NCI-H1105 (cell line): ENCODE results near the gene MRPS26.
"Not testable (repeated sequence)": the region's sequence is repeated elsewhere in the genome, so short reads cannot be mapped to it uniquely, and the experiment has no call there.

Experiments
- DNase-seq: peaks from one replicate; lab custom pipeline; 2025; lab: John Stamatoyannopoulos, UW

MRPS26 gene

GRCh38 chr20:3042625-3043024 is 3.2 kb upstream of the MRPS26 start:
- DNase-seq = no peak

GRCh38 chr20:3043322-3043721 is 2.5 kb upstream of the MRPS26 start, which contains the start of gene GNRH2:
GNRH2 (plus strand) TSS chr20:3043622; CDS start chr20:3044415, 793 bp downstream.
- DNase-seq = no peak

GRCh38 chr20:3044336-3044965 is 1.4 kb upstream of the MRPS26 start:
- DNase-seq = no peak

DNA sequence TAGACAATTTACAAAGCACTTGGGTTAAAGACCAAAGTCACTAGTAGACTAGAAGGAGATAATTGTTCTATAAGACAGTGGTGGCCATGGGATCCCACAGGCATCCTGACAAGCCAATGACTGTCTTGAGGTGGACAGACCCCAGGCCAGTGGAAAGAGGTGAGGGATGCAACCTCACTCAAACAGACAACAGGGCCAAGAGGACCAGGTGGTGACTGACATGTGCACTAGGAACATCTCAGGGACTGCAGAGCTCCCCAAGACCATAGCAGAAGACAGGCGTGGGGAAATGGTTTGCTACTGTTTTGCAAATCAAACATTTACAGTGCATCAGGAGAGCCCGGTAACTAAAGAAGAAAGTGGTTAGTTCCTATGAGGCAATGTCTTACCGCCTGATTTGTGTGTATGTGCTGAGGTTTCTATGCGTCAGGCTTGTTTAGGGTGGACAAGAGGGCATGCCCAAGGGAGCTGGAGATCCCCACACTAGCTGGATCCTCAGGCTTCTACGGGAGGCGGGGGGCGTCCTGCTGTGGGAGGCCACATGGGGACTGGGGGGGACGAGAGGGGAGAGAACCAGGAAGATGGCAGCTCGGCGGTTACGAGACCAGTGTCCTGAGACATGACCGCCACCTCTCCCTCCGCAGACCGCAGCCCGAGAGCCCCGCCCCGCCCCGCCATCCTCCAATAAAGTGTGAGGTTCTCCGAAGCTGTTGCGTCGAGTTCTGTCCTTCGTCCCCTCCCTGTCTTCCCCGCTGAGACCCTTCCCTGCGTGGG is 623 bp upstream of the MRPS26 start:
- DNase-seq = no peak

DNA sequence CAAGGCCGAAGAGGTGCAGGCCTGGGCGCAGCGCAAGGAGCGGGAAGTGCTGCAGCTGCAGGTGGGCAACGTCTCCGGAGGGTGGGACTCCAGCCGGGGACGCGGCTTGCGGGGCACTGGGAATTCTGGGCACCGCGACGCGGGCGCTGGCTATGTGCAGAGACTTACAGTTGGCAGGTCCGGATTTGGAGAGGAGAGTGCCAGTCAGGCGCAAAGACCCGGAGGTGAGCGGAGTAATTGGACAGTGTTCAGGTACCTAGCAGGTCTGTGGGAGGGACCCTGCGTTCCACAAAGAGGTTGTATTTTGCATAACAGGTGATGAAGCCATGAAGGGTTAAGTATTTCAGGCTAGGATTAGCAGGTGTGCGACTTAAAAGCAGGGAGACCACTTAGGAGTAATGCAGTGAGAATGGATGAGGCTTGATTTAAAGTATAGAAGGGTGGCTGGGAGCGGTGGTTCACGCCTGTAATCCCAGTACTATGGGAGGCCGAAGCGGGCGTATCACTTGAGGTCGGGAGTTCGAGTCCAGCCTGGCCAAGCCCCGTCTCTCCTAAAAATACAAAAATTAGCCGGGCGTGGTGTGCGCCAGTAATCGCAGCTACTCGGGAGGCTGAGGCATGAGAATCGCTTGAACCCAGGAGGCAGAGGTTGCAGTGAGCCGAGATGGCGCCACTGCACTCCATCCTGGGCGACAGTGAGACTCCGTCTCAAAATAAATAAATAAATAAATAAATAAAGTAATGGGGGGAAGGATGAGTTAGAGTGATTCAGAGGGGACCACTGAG is 1.0 kb downstream of the MRPS26 start:
- peak; percentile 81 for DNase-seq

DNA sequence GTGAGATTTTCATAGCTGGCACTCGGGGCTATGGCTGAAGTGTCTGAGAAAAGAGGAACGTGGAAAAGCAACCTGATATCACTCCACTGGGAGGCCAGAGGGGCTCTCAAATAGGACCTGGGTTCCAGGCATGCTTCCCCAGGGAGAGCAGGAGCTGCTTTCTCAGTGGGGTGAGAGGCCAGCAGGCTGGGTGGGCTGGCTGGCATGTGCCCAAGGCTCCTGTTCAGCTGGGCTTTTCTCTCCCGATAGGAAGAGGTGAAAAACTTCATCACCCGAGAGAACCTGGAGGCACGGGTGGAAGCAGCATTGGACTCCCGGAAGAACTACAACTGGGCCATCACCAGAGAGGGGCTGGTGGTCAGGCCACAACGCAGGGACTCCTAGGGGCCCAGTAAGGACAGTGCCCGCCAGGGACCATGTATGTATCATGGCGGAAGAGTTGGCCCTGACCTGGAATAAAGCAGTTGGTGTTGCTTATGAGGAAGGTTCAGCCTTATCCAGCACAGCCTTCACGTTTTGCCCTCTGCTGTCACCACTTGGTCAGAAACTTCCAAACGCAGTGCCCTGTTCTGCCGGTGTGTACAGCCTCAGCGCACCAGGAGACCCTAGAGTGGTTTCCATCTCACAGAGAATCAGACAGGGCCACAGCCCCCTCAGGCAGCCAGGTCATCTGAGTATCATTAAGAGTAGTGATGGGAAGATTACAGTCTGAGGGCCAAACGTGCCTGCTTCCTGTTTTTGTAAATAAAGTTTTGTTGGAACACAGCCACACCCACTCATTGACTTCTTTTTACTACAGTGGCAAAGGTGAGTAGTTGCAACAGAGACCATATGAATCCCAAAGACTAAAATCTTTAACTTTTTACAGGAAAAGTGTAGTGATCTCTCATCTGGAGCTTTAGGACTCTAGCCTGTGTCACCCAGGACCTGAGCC is 1.9 kb downstream of the MRPS26 start:
- DNase-seq = no peak

DNA sequence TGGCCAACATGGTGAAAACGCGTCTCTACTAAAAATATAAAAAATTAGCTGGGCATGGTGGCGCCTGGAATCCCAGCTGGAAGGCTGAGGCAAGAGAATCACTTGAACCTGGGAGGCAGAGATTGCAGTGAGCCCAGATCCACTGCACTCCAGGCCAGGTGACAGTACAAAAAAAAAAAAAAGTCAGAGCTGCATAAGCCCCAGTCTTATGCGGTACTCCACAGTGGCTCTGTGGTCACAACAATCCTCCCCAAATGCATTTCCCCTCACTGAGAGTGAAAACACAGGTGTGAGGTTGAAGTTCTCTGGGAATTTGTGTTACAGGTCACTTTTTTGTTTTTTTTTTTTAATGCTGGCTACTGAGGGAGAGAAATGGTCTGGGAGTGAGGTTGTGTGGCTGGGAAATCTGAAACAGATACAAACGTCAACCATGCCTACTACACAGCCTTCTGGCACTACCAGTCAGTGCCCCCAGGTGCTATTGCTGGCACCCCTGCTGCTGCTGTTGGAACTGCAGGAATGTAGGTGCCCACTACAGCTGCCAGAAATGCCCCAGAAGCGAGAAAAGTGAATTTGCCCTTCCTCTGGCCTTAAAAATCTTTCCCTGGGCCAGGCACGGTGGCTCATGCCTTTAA is 5.7 kb downstream of the MRPS26 start:
- no peak for DNase-seq

DNA sequence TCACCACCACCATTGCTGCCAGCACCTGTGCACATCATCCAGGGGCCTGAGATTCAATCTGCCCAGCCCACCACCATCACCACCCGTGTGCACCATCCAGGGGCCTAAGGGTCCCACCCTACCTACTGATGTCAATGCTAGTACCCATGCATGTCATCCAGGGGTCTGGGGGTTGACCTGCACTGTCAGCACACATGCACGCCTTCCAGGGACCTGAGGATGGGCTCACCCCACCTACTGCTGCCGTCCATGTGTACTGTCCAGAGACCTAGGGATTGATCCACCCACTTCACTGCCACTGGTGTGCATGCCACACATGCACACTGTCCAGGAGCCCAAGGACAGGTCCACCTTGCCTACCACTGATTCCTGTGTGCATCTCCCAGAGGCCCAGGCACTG is 13.6 kb downstream of the MRPS26 start:
- DNase-seq = no peak

GRCh38 chr20:3064119-3064518 is 18.3 kb downstream of the MRPS26 start:
- not testable (repeated sequence) for DNase-seq

GRCh38 chr20:3067139-3068014 is 21.5 kb downstream of the MRPS26 start:
- DNase-seq = no peak

DNA sequence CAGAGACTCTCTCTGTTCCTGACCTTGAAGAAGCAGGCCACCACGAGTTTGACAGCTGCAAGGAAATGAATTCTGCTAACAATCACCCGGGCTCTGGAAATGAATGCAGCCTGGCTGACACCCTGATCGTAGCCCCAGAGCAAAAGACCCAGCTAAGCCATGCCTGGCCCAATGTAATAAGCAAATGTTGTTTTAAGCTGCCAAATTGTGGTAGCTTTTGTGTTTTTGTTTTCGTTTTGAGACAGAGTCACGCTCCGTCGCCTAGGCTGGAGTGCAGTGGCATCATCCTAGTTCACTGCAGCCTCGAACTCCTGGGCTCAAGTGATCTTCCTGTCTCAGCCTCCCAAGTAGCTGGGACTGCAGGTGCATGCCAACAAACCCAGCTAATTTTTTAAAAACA is 22.2 kb downstream of the MRPS26 start:
- DNase-seq = no peak

DNA sequence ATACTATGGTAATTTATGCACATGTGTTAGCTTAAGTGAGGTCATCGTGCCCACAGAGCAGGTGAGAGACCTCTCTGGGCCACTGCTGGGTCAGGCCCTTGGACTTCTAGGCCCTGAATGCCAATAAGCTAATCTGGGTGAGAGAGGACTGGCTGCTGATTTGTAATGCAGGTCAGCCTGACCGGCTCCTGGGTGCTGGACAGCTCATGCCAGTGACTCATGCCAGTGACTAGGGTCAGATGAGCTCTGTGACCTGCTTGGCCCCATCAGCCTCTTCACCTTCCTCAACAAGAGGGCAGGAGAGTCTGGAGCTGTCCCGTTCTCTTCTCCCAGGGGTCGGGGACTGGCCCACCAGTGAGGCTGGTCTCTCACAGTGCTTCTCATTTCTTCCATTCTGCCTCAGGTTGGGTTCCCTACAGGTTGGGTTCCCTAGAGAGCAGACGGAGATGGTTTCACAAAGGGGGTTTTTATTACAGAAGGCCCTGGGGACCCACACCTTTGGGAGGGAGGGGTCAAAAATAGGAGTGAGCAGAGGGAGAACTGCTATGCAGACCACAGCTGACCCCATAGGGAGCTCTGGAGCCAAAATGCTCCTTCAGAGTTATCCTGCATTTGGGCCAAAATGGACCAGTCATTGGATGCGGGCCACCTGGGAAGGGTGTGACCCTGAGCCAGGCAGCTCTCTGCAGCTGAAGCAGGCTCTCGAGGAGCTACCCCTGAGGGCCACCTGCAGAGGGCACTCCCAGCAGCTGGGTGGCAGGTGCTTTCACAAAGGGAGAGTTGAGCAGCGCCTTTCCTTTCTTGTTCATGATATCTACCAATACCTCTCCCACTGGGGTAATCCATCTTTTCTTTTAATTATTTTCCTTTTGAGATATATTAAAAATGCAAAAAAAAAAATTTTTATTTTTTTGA is 23.4 kb downstream of the MRPS26 start:
- peak; percentile 18 for DNase-seq

GRCh38 chr20:3070725-3071124 is 24.9 kb downstream of the MRPS26 start:
- DNase-seq = no peak

- no peak for DNase-seq
Measured at GRCh38 chr20:3071266-3071609, 25.4 kb downstream of the MRPS26 start.

DNA sequence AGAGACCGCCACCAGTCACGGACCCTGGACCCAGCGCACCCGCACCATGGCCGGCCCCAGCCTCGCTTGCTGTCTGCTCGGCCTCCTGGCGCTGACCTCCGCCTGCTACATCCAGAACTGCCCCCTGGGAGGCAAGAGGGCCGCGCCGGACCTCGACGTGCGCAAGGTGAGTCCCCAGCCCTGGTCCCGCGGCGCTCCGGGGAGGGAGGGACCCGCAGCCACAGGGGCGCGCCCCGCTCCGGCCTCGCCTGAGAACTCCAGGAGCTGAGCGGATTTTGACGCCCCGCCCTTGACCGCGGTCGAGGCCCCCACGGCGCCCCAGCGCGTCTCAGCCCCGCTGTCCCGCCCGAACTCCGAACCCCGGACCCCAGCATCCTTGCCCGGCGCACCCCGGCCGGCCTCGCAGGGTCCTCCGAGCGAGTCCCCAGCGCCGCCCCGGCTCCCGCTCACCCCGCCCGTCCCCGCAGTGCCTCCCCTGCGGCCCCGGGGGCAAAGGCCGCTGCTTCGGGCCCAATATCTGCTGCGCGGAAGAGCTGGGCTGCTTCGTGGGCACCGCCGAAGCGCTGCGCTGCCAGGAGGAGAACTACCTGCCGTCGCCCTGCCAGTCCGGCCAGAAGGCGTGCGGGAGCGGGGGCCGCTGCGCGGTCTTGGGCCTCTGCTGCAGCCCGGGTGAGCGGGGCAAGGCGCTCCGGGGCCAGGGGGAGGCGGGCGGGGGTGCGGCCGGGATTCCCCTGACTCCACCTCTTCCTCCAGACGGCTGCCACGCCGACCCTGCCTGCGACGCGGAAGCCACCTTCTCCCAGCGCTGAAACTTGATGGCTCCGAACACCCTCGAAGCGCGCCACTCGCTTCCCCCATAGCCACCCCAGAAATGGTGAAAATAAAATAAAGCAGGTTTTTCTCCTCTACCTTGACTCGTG is 26.0 kb downstream of the MRPS26 start, which contains the start of gene OXT:
OXT (plus strand) TSS at position 11 of the 920 bp plus-strand sequence; CDS start at position 47, 36 bp downstream.
- DNase-seq = no peak

- DNase-seq = no peak
Measured at GRCh38 chr20:3072530-3073250, 26.8 kb downstream of the MRPS26 start.

GRCh38 chr20:3073251-3073643 is 27.4 kb downstream of the MRPS26 start:
- DNase-seq = not testable (repeated sequence)
